ENCODE results near the gene ABCC1. TPM values are rescaled to one million over a fixed set of nuclear protein-coding genes. Genes with fewer than 3 reads are reported as not detected.

Gene ABCC1
- total RNA-seq, 1 experiment from 2014 or later = 56.4 TPM

GRCh38 chr16:16036359-16036792, 87.0 kb downstream of the ABCC1 start:
- Histone ChIP-seq H2AK5ac (ENCODE audit: insufficient read length, low read length) (no peak overlapping the region), H3K79me2 (ENCODE audit: insufficient read depth, low read length) (no peaks in the 10 kb centered on the region), H2BK20ac (ENCODE audit: low read depth, low read length, poor library complexity, severe bottlenecking) (no peak overlapping the region), H2BK120ac (ENCODE audit: low read depth, low read length, poor library complexity, severe bottlenecking) (no peak overlapping the region), H3K4ac (ENCODE audit: low read depth, low read length) (no peak overlapping the region), H4K91ac (ENCODE audit: insufficient read length, low read depth, low read length) (no peak overlapping the region), H3K9me3 (ENCODE audit: control insufficient read depth, low read depth, low read length) (no peaks in the 10 kb centered on the region), H3K27ac (ENCODE audit: insufficient read length, low read depth, low read length) (no peak overlapping the region), H3K4me1 (ENCODE audit: insufficient read depth, low read length) (peaks cover 2% of the 10 kb centered on the region; the same call in 1 of the 2 replicates), H3K14ac (ENCODE audit: insufficient read depth, low read length) (no peak overlapping the region; the same call in 1 of the 2 replicates), H3K27me3 (ENCODE audit: insufficient read depth, low read length) (no peaks in the 10 kb centered on the region), H3K23me2 (ENCODE audit: insufficient read length, low read depth, low read length, poor library complexity, severe bottlenecking) (no peaks in the 10 kb centered on the region), H2BK5ac (ENCODE audit: insufficient read length, low read length) (peak overlapping the region; percentile 76), H4K8ac (replicated peaks; ENCODE audit: insufficient read length, low read depth, low read length) (no peak overlapping the region), H3K18ac (ENCODE audit: insufficient read length, low read depth, low read length) (no peak overlapping the region), H3K56ac (ENCODE audit: insufficient read length, low read depth, low read length) (no peak overlapping the region), H4K20me1 (ENCODE audit: control insufficient read depth, insufficient read depth, insufficient read length) (no peaks in the 10 kb centered on the region), H2BK12ac (ENCODE audit: insufficient read length, low read depth, low read length) (no peak overlapping the region), H3K9ac (ENCODE audit: extremely low read depth, insufficient read length, low read length) (no peak overlapping the region), H3K4me2 (ENCODE audit: insufficient read depth, insufficient read length, low read length) (no peak overlapping the region), H3K79me1 (ENCODE audit: insufficient read depth, low read depth, low read length, poor library complexity, severe bottlenecking) (no peaks in the 10 kb centered on the region), H3T11ph (ENCODE audit: low read length) (no peak overlapping the region), H3K23ac (ENCODE audit: insufficient read length, low read depth, low read length) (no peak overlapping the region), H4K5ac (ENCODE audit: insufficient read length, low read depth, low read length) (no peak overlapping the region), H2BK15ac (ENCODE audit: low read depth, low read length) (no peak overlapping the region), H2AFZ (ENCODE audit: low read length) (no peak overlapping the region)
- DNase-seq = no peak
- WGBS (ENCODE audit: extremely low coverage, insufficient read length, low lambda C conversion rate) = no CpG with 5 or more reads among the region's 8 CpGs
- Mint-ChIP-seq H3K4me1 (peaks cover 5% of the 10 kb centered on the region in 2 experiments), H3K4me3 (no peak overlapping the region), H3K36me3 (ENCODE audit: insufficient read depth in 1 of 3, low read depth in 3 of 3) (peaks cover 35 to 70% (median 66%) of the 10 kb centered on the region in 3 experiments), H3K9me3 (no peaks in the 10 kb centered on the region), H3K27ac (peak overlapping the region in 2 of 3 experiments; percentile 45 to 78; a peak in 3 of 7 replicates), H3K27me3 (ENCODE audit: low read depth) (no peaks in the 10 kb centered on the region)
- TF ChIP-seq, protein P1, sequence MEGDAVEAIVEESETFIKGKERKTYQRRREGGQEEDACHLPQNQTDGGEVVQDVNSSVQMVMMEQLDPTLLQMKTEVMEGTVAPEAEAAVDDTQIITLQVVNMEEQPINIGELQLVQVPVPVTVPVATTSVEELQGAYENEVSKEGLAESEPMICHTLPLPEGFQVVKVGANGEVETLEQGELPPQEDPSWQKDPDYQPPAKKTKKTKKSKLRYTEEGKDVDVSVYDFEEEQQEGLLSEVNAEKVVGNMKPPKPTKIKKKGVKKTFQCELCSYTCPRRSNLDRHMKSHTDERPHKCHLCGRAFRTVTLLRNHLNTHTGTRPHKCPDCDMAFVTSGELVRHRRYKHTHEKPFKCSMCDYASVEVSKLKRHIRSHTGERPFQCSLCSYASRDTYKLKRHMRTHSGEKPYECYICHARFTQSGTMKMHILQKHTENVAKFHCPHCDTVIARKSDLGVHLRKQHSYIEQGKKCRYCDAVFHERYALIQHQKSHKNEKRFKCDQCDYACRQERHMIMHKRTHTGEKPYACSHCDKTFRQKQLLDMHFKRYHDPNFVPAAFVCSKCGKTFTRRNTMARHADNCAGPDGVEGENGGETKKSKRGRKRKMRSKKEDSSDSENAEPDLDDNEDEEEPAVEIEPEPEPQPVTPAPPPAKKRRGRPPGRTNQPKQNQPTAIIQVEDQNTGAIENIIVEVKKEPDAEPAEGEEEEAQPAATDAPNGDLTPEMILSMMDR (conservative IDR thresholded peaks at IDR 0.05) = no peak
